Omental fat pad (tissue), 4 donors: ENCODE measurements around the gene PTPRK. TPM values are rescaled to one million over a fixed set of nuclear protein-coding genes. Genes with fewer than 3 reads are reported as not detected.

Experiments used
- ATAC-seq: fragments of 150-250 bp; one replicate; pipeline ENCODE4 v1.9.1; 2016; ENCODE audit warnings: mild to moderate bottlenecking, moderate library complexity; ENCODE audit not compliant: low FRiP score
- DNase-seq: peaks from one replicate; pipeline ENCODE4 v3.0.0-alpha.2; 2019; ENCODE audit warnings: low spot score
- total RNA-seq, 4 donors: library from RNA; depleted of rRNA; stranded (reverse); fragments of >200 nt; gene quantifications; one replicate each; pipeline ENCODE4 v1.1.0, GENCODE V29; 2016
- TF ChIP-seq, protein P1 (sequence below), 3 donors: fragments of 450-650 bp; IDR thresholded peaks; one replicate each; pipeline ENCODE4 v1.5.1; 2016 to 2017; ENCODE audit warnings: antibody characterized with exemption in 3 of 3, mild to moderate bottlenecking in 3 of 3, moderate library complexity in 2 of 3

The PTPRK gene
- total RNA-seq, 4 donors from 2014 or later = 16.2 to 32.6 (median 20.9) TPM

DNA sequence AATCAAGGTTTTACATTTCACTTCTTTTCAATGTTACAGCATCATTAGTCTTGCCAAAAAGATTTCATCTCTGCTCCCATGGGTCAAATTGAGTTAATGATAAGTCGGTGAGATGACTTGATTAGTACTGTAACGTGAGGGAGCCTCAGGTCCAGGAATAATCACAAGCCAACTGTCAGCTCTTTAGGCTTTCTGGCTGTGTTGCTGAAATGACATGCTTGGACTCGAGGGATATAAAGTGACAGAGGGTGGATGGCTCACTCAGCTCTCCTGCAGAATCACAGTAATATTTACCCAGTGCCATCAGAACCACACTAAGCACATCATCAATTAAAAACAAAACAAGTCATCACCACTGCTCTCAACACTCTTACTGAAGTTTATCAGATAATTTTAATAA lies 423.4 kb downstream of the PTPRK start:
- ATAC-seq = no peak
- TF ChIP-seq, protein P1, sequence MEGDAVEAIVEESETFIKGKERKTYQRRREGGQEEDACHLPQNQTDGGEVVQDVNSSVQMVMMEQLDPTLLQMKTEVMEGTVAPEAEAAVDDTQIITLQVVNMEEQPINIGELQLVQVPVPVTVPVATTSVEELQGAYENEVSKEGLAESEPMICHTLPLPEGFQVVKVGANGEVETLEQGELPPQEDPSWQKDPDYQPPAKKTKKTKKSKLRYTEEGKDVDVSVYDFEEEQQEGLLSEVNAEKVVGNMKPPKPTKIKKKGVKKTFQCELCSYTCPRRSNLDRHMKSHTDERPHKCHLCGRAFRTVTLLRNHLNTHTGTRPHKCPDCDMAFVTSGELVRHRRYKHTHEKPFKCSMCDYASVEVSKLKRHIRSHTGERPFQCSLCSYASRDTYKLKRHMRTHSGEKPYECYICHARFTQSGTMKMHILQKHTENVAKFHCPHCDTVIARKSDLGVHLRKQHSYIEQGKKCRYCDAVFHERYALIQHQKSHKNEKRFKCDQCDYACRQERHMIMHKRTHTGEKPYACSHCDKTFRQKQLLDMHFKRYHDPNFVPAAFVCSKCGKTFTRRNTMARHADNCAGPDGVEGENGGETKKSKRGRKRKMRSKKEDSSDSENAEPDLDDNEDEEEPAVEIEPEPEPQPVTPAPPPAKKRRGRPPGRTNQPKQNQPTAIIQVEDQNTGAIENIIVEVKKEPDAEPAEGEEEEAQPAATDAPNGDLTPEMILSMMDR (IDR thresholded peaks at IDR 0.05) = no peak
- DNase-seq = no peak

DNA sequence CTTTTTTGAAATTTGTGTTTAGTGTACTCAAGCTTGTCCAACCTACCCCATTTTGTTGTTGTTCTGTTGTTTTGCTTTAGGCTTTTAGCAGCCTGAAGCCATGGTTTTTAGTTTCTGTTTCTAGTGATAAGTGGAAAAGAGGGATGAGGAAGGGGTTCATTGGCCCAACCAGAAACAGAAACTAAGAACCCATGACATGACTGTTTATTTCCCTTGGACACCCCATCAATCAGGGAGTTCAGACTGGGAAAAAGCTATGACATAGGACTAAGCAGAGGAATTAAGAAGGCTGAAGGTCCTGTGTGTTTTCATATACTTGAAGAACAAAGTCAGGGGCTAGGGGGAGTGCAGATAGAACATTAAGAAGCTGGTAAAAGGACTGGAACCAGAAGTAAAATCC lies 425.0 kb downstream of the PTPRK start:
- ATAC-seq = no peak

DNA sequence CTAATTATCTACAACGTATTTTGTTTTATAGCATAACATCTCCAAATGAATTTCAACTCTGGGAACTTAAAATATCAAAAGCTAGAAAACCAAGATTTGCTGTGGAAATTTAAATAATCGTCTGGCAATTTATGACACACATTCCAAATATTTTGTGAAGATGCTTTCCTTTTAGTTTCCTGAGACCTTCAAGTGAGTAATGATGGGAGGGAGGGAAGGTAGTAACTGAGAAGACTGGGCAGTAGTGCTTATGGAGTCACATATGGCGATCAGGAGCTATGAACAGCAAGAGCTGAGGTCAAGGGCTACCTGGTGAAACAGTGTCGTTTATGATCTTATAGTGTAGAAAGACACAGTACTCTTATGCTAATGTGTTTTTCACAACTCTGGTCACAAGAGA lies 441.4 kb downstream of the PTPRK start:
- TF ChIP-seq, protein P1 (IDR thresholded peaks at IDR 0.05) = no peak
- ATAC-seq (no peak), DNase-seq (no peak)

More for the DNA sequence above, 425.0 kb downstream of the PTPRK start:
- TF ChIP-seq, protein P1 (IDR thresholded peaks at IDR 0.05) = no peak
- DNase-seq = no peak

DNA sequence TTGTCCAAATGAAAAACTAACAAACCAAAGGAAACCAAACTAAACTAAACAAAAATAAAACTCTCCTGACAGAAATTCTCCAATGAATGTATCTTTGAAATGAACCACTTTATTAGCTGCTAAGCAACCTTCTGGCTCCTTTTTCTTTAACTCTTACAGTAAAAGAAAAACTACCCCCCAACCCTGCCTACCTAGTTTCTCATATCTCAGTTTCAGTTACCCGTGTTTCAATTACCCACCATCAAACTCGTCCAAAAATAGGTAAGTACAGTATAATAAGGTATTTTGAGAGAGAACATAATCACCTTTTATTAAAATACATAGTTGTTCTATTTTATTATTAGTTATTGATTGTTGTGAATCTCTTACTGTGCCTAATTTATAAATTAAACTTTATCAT lies 442.1 kb downstream of the PTPRK start:
- ATAC-seq (no peak), DNase-seq (no peak)
- TF ChIP-seq, protein P1 (IDR thresholded peaks at IDR 0.05) = no peak

DNA sequence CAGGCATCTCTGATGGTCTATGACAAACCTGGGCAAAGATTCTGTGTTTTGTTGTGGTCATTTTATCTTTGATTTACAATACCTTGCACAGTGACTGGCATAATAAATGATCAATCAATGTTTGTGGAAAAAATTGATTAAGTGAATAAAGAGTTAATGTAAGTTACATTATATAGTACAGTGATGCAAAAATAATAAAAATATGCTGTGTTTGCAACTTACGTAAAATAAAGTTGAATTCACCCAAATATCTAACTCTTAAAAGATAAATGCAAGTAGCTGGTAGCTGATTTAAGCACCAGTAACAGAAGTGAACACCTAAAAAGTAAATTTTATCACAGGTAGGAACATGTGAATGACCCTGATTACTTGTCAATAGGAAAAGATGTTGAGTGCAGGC lies 443.6 kb downstream of the PTPRK start:
- TF ChIP-seq, protein P1 (IDR thresholded peaks at IDR 0.05) = no peak
- ATAC-seq (no peak), DNase-seq (no peak)

DNA sequence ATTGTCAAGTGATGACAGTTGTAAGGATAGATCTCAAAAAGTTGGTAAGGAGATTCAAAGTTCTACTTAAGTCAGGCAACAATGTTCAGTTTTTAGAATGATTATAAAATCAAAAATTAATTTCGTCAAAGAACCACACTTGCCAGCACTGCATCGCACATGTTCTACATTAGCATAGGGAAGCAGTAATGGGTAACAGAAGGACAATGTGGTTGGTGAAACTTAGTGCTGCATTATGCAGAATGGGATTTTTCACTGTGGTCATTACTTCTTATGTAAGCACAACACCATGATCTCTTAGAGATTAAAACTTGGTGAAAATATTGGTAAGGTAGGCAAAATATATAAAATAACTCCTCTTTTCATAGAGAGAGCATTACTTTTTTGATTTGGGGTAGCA lies 445.8 kb downstream of the PTPRK start:
- no peak for DNase-seq
- ATAC-seq = no peak
- TF ChIP-seq, protein P1 (IDR thresholded peaks at IDR 0.05) = no peak

DNA sequence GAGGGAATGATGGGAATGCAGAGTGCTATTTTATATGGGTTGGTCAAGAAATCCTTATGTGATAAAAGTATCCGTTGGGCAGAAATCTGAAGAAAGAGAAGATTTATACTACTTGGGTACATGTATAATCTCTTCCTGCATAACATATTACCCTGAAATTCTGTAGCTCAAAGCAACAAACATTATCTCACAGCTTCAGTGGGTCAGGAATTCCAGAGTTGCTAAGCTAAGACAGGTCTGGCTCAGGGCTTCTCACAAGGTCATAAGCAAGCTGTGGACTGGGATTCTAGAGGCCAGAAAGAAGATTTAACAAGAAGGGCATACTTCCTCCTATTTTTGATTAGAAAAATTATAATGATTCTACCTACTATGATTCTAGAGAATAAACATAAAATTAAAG lies 447.0 kb downstream of the PTPRK start:
- ATAC-seq (no peak), DNase-seq (no peak)
- TF ChIP-seq, protein P1 (IDR thresholded peaks at IDR 0.05) = no peak
